Esophagus squamous epithelium (tissue), 4 donors: ENCODE measurements around the gene METTL21C.

Experiments used
- CTCF ChIP-seq, 6 experiments: fragments of 450-650 bp in 4 of 6; fragments of 200-600 bp in 2 of 6; sonication (generic) in 2 of 6; IDR thresholded peaks; one replicate each; pipeline ENCODE4 v1.5.1; 2016 to 2019; ENCODE audit warnings: antibody characterized with exemption in 6 of 6, mild to moderate bottlenecking in 4 of 6, moderate library complexity in 4 of 6
- POLR2A ChIP-seq, 4 donors: fragments of 450-650 bp; IDR thresholded peaks; one replicate each; pipeline ENCODE4 v1.6.1; 2017; ENCODE audit warnings: antibody characterized with exemption in 4 of 4, mild to moderate bottlenecking in 4 of 4, moderate library complexity in 3 of 4

GRCh38 chr13:102677122-102677521, 17.7 kb downstream of the METTL21C start:
- no peak for TF ChIP-seq CTCF (IDR thresholded peaks at IDR 0.05)
- no peak for TF ChIP-seq POLR2A (IDR thresholded peaks at IDR 0.05)
